Measurements from ENCODE around the gene GMDS. TPM values are rescaled to one million over a fixed set of nuclear protein-coding genes. Genes with fewer than 3 reads are reported as not detected.

Gene GMDS
- total and polyA plus RNA-seq, 11 donors, result 4.5 to 10.7 (median 7.0) TPM

GRCh38 chr6:1714654-1715053 is 530.8 kb downstream of the GMDS start:
- Histone ChIP-seq H3K27ac (no peak overlapping the region), H3K36me3 (no peaks in the 10 kb centered on the region), H3K4me3 (no peak overlapping the region), H3K4me1 (peaks cover 0 to 1% (median 0%) of the 10 kb centered on the region in 12 donors), H3K9me3 (no peaks in the 10 kb centered on the region), H3K27me3 (no peaks in the 10 kb centered on the region)
- TF ChIP-seq CTCF (IDR thresholded peaks at IDR 0.05) (no peak), POLR2A (IDR thresholded peaks at IDR 0.05) (no peak)
- 96 to 100% (median 98%) methylated on average over 5 of the region's 5 CpGs for whole genome bisulfite sequencing, 4 donors
- ATAC-seq (no peak), DNase-seq (no peak)
- intact Hi-C loops (cut with DNase I), result no loop called here

- Histone ChIP-seq H3K4me1 (peaks cover 0 to 12% (median 0%) of the 10 kb centered on the region in 12 donors), H3K4me3 (no peak overlapping the region), H3K36me3 (no peaks in the 10 kb centered on the region), H3K27ac (no peak overlapping the region), H3K27me3 (no peaks in the 10 kb centered on the region), H3K9me3 (no peaks in the 10 kb centered on the region)
- no peak for TF ChIP-seq CTCF (IDR thresholded peaks at IDR 0.05)
- no peak for TF ChIP-seq POLR2A (IDR thresholded peaks at IDR 0.05)
- intact Hi-C loops (cut with DNase I), result no loop called here
- ATAC-seq (no peak), DNase-seq (no peak)
- 90 to 94% (median 93%) methylated on average over 16 of the region's 16 CpGs for WGBS, 4 donors
Observed at GRCh38 chr6:1713016-1713600, 532.3 kb downstream of the GMDS start.

- Histone ChIP-seq H3K9me3 (no peaks in the 10 kb centered on the region), H3K27ac (no peak overlapping the region), H3K4me1 (peaks cover 0 to 12% (median 0%) of the 10 kb centered on the region in 12 donors), H3K27me3 (no peaks in the 10 kb centered on the region), H3K4me3 (no peak overlapping the region), H3K36me3 (no peaks in the 10 kb centered on the region)
- intact Hi-C loops (cut with DNase I), result no loop called here
- DNase-seq (no peak), ATAC-seq (no peak)
- 81 to 91% (median 88%) methylated on average over 3 of the region's 3 CpGs for WGBS, 4 donors
- TF ChIP-seq CTCF (IDR thresholded peaks at IDR 0.05), result no peak
- TF ChIP-seq POLR2A (IDR thresholded peaks at IDR 0.05), result no peak
Observed at GRCh38 chr6:1712451-1712850, 533.0 kb downstream of the GMDS start.

GRCh38 chr6:1711136-1711535 is 534.3 kb downstream of the GMDS start:
- no peak for TF ChIP-seq CTCF (IDR thresholded peaks at IDR 0.05)
- no peak for TF ChIP-seq POLR2A (IDR thresholded peaks at IDR 0.05)
- H3K4me1 ChIP-seq, result peaks cover 0 to 12% (median 0%) of the 10 kb centered on the region in 12 donors
- no peaks in the 10 kb centered on the region for H3K27me3 ChIP-seq
- H3K9me3 ChIP-seq, result no peaks in the 10 kb centered on the region
- intact Hi-C loops (cut with DNase I), result no loop called here
- ATAC-seq (no peak), DNase-seq (no peak)
- 78 to 100% (median 93%) methylated on average over 6 of the region's 6 CpGs for WGBS, 4 donors
- no peak overlapping the region for H3K4me3 ChIP-seq
- H3K27ac ChIP-seq, result no peak overlapping the region
- H3K36me3 ChIP-seq, result no peaks in the 10 kb centered on the region

Data from heart left ventricle (tissue), 16 donors.